Astrocyte (in vitro differentiated cells and primary cell): ENCODE data around the gene ST6GALNAC3. TPM values are rescaled to one million over a fixed set of nuclear protein-coding genes. Genes with fewer than 3 reads are reported as not detected.
"Not testable (repeated sequence)": the region's sequence is repeated elsewhere in the genome, so short reads cannot be mapped to it uniquely, and the experiment has no call there.

Experiments used
- DNase-seq: peaks from one replicate; pipeline ENCODE4 v3.0.0-alpha.2; 2010; ENCODE audit warnings: low read depth
- FAIRE-seq: peaks from 2 replicates; lab custom pipeline; 2011; peaks lifted over from hg19 to GRCh38; lab: Jason Lieb, UNC
- H2AFZ ChIP-seq: 2 replicates; pipeline ENCODE4 v1.6.0; 2012; ENCODE audit warnings: low read depth, low read length, inconsistent platforms
- H3K27ac ChIP-seq: 2 replicates; pipeline ENCODE4 v1.5.1; 2011; ENCODE audit warnings: low read depth, low read length, inconsistent platforms
- H3K27me3 ChIP-seq: 2 replicates; pipeline ENCODE4 v1.6.0; 2011; ENCODE audit warnings: low read length, inconsistent platforms; ENCODE audit not compliant: insufficient read depth
- H3K36me3 ChIP-seq: 2 replicates; pipeline ENCODE4 v1.5.1; 2011; ENCODE audit warnings: low read length, inconsistent platforms; ENCODE audit not compliant: insufficient read depth
- H3K4me1 ChIP-seq: 2 replicates; pipeline ENCODE4 v1.5.1; 2011; ENCODE audit warnings: low read length, inconsistent platforms; ENCODE audit not compliant: insufficient read depth
- H3K4me2 ChIP-seq: 2 replicates; pipeline ENCODE4 v1.6.0; 2012; ENCODE audit warnings: low read length, inconsistent platforms
- H3K4me3 ChIP-seq: 2 replicates; pipeline ENCODE4 v1.5.1; 2011; ENCODE audit warnings: low read depth, mild to moderate bottlenecking, low read length, inconsistent platforms; ENCODE audit not compliant: insufficient read depth
- H3K79me2 ChIP-seq: 2 replicates; pipeline ENCODE4 v1.6.0; 2012; ENCODE audit warnings: mild to moderate bottlenecking, low read length, inconsistent platforms; ENCODE audit not compliant: insufficient read depth
- H3K9ac ChIP-seq: 2 replicates; pipeline ENCODE4 v1.6.0; 2012; ENCODE audit warnings: mild to moderate bottlenecking, low read length, inconsistent platforms
- H3K9me3 ChIP-seq: 2 replicates; pipeline ENCODE4 v1.5.1; 2012; ENCODE audit warnings: low read depth, mild to moderate bottlenecking, low read length, inconsistent platforms; ENCODE audit not compliant: insufficient read depth
- H4K20me1 ChIP-seq: 2 replicates; pipeline ENCODE4 v1.6.0; 2012; ENCODE audit warnings: low read length, inconsistent platforms; ENCODE audit not compliant: insufficient read depth
- H3K27ac Mint-ChIP-seq: one replicate; pipeline ENCODE4 v1.8.0; 2021; ENCODE audit warnings: mild to moderate bottlenecking, mixed read lengths; ENCODE audit not compliant: unreplicated experiment
- H3K27me3 Mint-ChIP-seq: one replicate; pipeline ENCODE4 v1.8.0; 2021; ENCODE audit warnings: low read depth, mixed read lengths; ENCODE audit not compliant: unreplicated experiment
- H3K36me3 Mint-ChIP-seq: one replicate; pipeline ENCODE4 v1.8.0; 2021; ENCODE audit warnings: low read depth, mixed read lengths; ENCODE audit not compliant: unreplicated experiment
- H3K4me1 Mint-ChIP-seq: one replicate; pipeline ENCODE4 v1.8.0; 2021; ENCODE audit warnings: low read depth, mixed read lengths; ENCODE audit not compliant: unreplicated experiment
- H3K4me3 Mint-ChIP-seq: one replicate; pipeline ENCODE4 v1.8.0; 2021; ENCODE audit warnings: mild to moderate bottlenecking, moderate library complexity, mixed read lengths; ENCODE audit not compliant: unreplicated experiment
- H3K9me3 Mint-ChIP-seq: one replicate; pipeline ENCODE4 v1.8.0; 2021; ENCODE audit warnings: mild to moderate bottlenecking, mixed read lengths; ENCODE audit not compliant: unreplicated experiment
- EZH2 ChIP-seq: IDR thresholded peaks from 2 replicates; pipeline ENCODE4 v1.6.1; 2012; ENCODE audit warnings: mild to moderate bottlenecking, low read length, inconsistent platforms; ENCODE audit not compliant: insufficient read depth
- total RNA-seq: library from RNA; stranded (reverse); gene quantifications from 2 replicates; pipeline ENCODE4 v1.2.1, GENCODE V29; 2021
- TF ChIP-seq, protein P1 (sequence below): IDR thresholded peaks from 2 replicates; pipeline ENCODE4 v1.5.1; 2011; ENCODE audit warnings: low read depth, mild to moderate bottlenecking, inconsistent platforms, low read length, moderate library complexity; ENCODE audit not compliant: insufficient read depth

Gene ST6GALNAC3
- total RNA-seq, 1 donor from 2014 or later: 3.2 TPM

DNA sequence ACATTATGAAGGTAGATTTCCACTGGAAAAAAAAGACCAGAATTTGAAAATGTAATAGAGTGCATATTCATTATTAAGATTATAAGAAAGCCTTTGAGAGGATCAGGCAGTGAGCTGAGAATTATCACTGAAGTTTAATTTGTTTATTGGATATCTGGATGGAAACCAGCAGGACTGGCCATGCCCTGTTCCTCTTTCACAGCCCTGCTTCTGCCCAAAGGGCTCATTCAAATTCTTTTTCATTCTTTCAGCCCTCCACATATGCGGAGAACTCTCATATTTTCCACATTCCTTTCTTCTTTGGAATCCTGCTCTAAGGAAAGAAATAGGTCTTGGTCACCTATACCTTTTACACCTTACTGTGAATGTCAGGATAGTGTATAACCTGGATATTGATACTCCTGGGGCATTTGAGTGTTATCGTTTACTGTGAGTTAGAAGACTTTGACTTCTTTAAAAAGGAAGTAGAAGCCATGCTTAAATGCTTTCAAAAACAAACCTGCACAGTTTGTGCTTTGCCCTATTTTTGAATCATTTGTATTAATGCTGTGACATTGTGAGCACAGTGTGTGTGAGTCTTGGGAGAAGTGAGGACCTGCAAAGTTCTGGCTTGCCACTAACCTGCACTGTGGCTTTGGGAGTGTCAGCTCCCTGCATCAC is 35.5 kb downstream of the ST6GALNAC3 start:
- no peak overlapping the region for H3K27ac Mint-ChIP-seq
- H3K36me3 Mint-ChIP-seq: no peaks in the 10 kb centered on the region
- H3K4me3 Mint-ChIP-seq: no peak overlapping the region
- Histone ChIP-seq H3K4me1 (no peaks in the 10 kb centered on the region), H2AFZ (no peak overlapping the region), H4K20me1 (no peaks in the 10 kb centered on the region), H3K27ac (no peak overlapping the region), H3K9me3 (no peaks in the 10 kb centered on the region), H3K36me3 (no peaks in the 10 kb centered on the region), H3K79me2 (no peaks in the 10 kb centered on the region), H3K27me3 (no peaks in the 10 kb centered on the region), H3K4me3 (no peak overlapping the region), H3K4me2 (no peak overlapping the region), H3K9ac (no peak overlapping the region)
- peaks cover 3% of the 10 kb centered on the region for H3K27me3 Mint-ChIP-seq
- DNase-seq (no peak), FAIRE-seq (no peak)
- no peak for TF ChIP-seq EZH2
- TF ChIP-seq, protein P1, sequence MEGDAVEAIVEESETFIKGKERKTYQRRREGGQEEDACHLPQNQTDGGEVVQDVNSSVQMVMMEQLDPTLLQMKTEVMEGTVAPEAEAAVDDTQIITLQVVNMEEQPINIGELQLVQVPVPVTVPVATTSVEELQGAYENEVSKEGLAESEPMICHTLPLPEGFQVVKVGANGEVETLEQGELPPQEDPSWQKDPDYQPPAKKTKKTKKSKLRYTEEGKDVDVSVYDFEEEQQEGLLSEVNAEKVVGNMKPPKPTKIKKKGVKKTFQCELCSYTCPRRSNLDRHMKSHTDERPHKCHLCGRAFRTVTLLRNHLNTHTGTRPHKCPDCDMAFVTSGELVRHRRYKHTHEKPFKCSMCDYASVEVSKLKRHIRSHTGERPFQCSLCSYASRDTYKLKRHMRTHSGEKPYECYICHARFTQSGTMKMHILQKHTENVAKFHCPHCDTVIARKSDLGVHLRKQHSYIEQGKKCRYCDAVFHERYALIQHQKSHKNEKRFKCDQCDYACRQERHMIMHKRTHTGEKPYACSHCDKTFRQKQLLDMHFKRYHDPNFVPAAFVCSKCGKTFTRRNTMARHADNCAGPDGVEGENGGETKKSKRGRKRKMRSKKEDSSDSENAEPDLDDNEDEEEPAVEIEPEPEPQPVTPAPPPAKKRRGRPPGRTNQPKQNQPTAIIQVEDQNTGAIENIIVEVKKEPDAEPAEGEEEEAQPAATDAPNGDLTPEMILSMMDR: no peak
- peaks cover under 1% of the 10 kb centered on the region for H3K4me1 Mint-ChIP-seq
- H3K9me3 Mint-ChIP-seq: no peaks in the 10 kb centered on the region

DNA sequence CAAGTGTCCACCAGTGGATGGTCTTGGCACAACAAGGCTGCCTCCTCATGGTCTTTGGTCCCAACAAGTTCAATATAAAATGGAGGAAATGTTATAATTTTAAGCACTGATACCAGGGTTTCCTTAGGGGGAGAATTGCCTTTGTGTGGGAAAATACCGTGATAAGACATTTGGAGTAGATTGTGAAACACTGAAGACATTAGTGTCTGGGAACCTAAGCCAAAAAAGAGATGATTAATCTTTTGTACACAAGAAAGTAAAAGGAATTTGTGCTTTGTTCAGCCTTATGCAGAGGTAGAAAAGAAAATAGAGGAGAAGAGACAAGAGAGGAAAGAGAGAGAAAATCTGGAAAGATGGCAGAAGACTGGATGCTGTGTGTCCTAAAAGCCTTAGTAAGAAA is 36.1 kb downstream of the ST6GALNAC3 start:
- peak; percentile 45 for DNase-seq
- H3K36me3 Mint-ChIP-seq: no peaks in the 10 kb centered on the region
- no peak overlapping the region for H3K4me2 ChIP-seq
- no peak overlapping the region for H3K9ac ChIP-seq
- H3K4me3 Mint-ChIP-seq: no peak overlapping the region
- H3K4me1 Mint-ChIP-seq: peaks cover 4% of the 10 kb centered on the region
- H3K36me3 ChIP-seq: no peaks in the 10 kb centered on the region
- H3K27ac Mint-ChIP-seq: no peak overlapping the region
- FAIRE-seq: no peak
- H3K9me3 Mint-ChIP-seq: no peaks in the 10 kb centered on the region
- H3K4me3 ChIP-seq: no peak overlapping the region
- H3K79me2 ChIP-seq: no peaks in the 10 kb centered on the region
- no peaks in the 10 kb centered on the region for H3K27me3 ChIP-seq
- peaks cover 3% of the 10 kb centered on the region for H3K27me3 Mint-ChIP-seq
- H3K27ac ChIP-seq: no peak overlapping the region
- no peaks in the 10 kb centered on the region for H3K9me3 ChIP-seq
- H4K20me1 ChIP-seq: no peaks in the 10 kb centered on the region
- no peaks in the 10 kb centered on the region for H3K4me1 ChIP-seq
- no peak for TF ChIP-seq EZH2
- TF ChIP-seq, protein P1: no peak
- no peak overlapping the region for H2AFZ ChIP-seq

DNA sequence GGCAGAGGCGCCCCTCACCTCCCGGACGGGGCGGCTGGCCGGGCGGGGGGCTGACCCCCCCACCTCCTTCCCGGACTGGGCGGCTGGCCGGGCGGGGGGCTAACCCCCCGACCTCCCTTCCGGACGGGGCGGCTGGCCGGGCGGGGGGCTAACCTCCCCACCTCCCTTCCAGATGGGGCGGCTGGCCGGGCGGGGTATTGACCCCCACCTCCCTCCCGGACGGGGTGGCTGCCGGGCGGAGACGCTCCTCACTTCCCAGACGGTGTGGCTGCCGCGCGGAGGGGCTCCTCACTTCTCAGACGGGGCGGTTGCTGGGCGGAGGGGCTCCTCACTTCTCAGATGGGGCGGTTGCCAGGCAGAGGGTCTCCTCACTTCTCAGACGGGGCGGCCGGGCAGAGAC is 37.8 kb downstream of the ST6GALNAC3 start:
- H3K27me3 ChIP-seq, DNase-seq, H3K27me3 Mint-ChIP-seq, H3K9me3 ChIP-seq, H3K9me3 Mint-ChIP-seq, FAIRE-seq, H3K4me2 ChIP-seq, H3K4me1 Mint-ChIP-seq, H3K36me3 ChIP-seq, H3K27ac ChIP-seq, H3K9ac ChIP-seq, H3K36me3 Mint-ChIP-seq, H3K27ac Mint-ChIP-seq, H3K4me3 Mint-ChIP-seq, H2AFZ ChIP-seq, H3K4me1 ChIP-seq, H3K79me2 ChIP-seq, H4K20me1 ChIP-seq, H3K4me3 ChIP-seq: not testable (repeated sequence)
